WERI-Rb-1 (cell line): Measurements from ENCODE around the gene CCRL2.

Experiments used
- DNase-seq: peaks from one replicate; pipeline ENCODE4 v3.0.0-alpha.2; 2020
- H3K27ac ChIP-seq: fragments of 250-450 bp; sonication (Bioruptor Pico); 2 replicates; pipeline ENCODE4 v1.5.1; 2020; ENCODE audit warnings: mild to moderate bottlenecking, moderate library complexity
- H3K27me3 ChIP-seq: fragments of 250-450 bp; sonication (Bioruptor Pico); 2 replicates; pipeline ENCODE4 v1.5.1; 2021; ENCODE audit warnings: mild to moderate bottlenecking, low read depth, moderate library complexity; ENCODE audit not compliant: insufficient read depth, severe bottlenecking
- H3K36me3 ChIP-seq: fragments of 250-450 bp; sonication (Bioruptor Pico); 2 replicates; pipeline ENCODE4 v1.5.1; 2020; ENCODE audit warnings: mild to moderate bottlenecking, moderate library complexity
- H3K4me3 ChIP-seq: 2 replicates; pipeline ENCODE4 v1.5.1; 2011; ENCODE audit warnings: low read depth, mild to moderate bottlenecking, control low read depth, low read length
- H3K9me3 ChIP-seq: fragments of 250-450 bp; sonication (Bioruptor Pico); 2 replicates; pipeline ENCODE4 v1.5.1; 2021; ENCODE audit warnings: mild to moderate bottlenecking, moderate library complexity; ENCODE audit not compliant: severe bottlenecking
- CTCF ChIP-seq: IDR thresholded peaks from 2 replicates; pipeline ENCODE4 v1.5.1; 2011; ENCODE audit warnings: low read depth, mild to moderate bottlenecking, control low read depth, inconsistent platforms, low read length

Gene CCRL2

GRCh38 chr3:46406443-46406787, 644 bp upstream of the CCRL2 start:
- H3K4me3 ChIP-seq: no peak overlapping the region
- H3K36me3 ChIP-seq: no peaks in the 10 kb centered on the region
- no peaks in the 10 kb centered on the region for H3K9me3 ChIP-seq
- DNase-seq: no peak
- H3K27me3 ChIP-seq: peaks cover 72% of the 10 kb centered on the region
- no peak for TF ChIP-seq CTCF
- no peak overlapping the region for H3K27ac ChIP-seq

GRCh38 chr3:46407970-46408369, 911 bp downstream of the CCRL2 start:
- peaks cover 72% of the 10 kb centered on the region for H3K27me3 ChIP-seq
- H3K9me3 ChIP-seq: no peaks in the 10 kb centered on the region
- TF ChIP-seq CTCF: no peak
- H3K36me3 ChIP-seq: no peaks in the 10 kb centered on the region
- DNase-seq: no peak
- H3K4me3 ChIP-seq: no peak overlapping the region
- no peak overlapping the region for H3K27ac ChIP-seq

GRCh38 chr3:46408853-46409252, 1.8 kb downstream of the CCRL2 start:
- H3K4me3 ChIP-seq: no peak overlapping the region
- H3K27me3 ChIP-seq: peaks cover 66% of the 10 kb centered on the region
- H3K9me3 ChIP-seq: no peaks in the 10 kb centered on the region
- H3K27ac ChIP-seq: no peak overlapping the region
- no peak for TF ChIP-seq CTCF
- H3K36me3 ChIP-seq: no peaks in the 10 kb centered on the region
- DNase-seq: no peak

- Histone ChIP-seq H3K9me3 (no peaks in the 10 kb centered on the region), H3K27me3 (peaks cover 58% of the 10 kb centered on the region), H3K36me3 (no peaks in the 10 kb centered on the region), H3K27ac (no peak overlapping the region), H3K4me3 (no peak overlapping the region)
- TF ChIP-seq CTCF: no peak
- DNase-seq: no peak
Observed at GRCh38 chr3:46409739-46410489, 2.9 kb downstream of the CCRL2 start.

- DNase-seq: no peak
- TF ChIP-seq CTCF: no peak
- Histone ChIP-seq H3K36me3 (no peaks in the 10 kb centered on the region), H3K9me3 (no peaks in the 10 kb centered on the region), H3K27me3 (peaks cover 57% of the 10 kb centered on the region), H3K4me3 (no peak overlapping the region), H3K27ac (no peak overlapping the region)
Observed at GRCh38 chr3:46410669-46411068, 3.6 kb downstream of the CCRL2 start.

GRCh38 chr3:46411271-46411670, 4.2 kb downstream of the CCRL2 start:
- peaks cover 59% of the 10 kb centered on the region for H3K27me3 ChIP-seq
- no peaks in the 10 kb centered on the region for H3K9me3 ChIP-seq
- no peak overlapping the region for H3K27ac ChIP-seq
- no peak overlapping the region for H3K4me3 ChIP-seq
- DNase-seq: no peak
- TF ChIP-seq CTCF: no peak
- no peaks in the 10 kb centered on the region for H3K36me3 ChIP-seq
